Measurements from ENCODE around the gene RELA. TPM values are rescaled to one million over a fixed set of nuclear protein-coding genes. Genes with fewer than 3 reads are reported as not detected.

The RELA gene
- total RNA-seq, 2 donors from 2014 or later, result 58.7 to 68.3 TPM

DNA sequence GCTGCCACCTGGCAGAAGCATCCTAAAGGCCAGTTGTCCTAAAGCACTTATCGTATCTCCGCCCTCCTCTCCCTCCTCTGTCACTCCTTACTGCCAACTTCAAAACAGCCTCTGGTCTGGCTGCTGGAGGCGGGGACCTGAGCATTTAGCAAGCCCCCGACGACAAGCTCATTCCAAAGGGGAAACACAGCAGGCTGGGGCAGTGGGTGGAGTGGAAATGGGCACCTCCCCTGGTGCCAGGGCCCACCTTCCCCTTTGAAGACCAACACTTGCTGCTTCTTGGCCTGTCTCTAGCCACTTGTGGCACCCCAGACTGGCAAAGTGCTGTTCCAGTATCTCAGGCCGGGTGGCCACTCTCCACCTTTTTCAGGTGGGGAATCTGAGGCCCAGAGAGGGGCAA lies 52.3 kb downstream of the RELA start:
- peak overlapping the region; percentile 90 for H3K4me3 ChIP-seq
- H3K4me1 ChIP-seq, result peaks cover 28% of the 10 kb centered on the region
- H3K27ac ChIP-seq, result peak overlapping the region; percentile 32
- TF ChIP-seq CTCF (IDR thresholded peaks at IDR 0.05), result no peak
- H3K9ac ChIP-seq (ENCODE audit: low read depth in 2 of 2, low read length in 2 of 2), result peak overlapping the region in 1 of 2 donors; percentile 51
- no peak for DNase-seq
- H3K36me3 ChIP-seq, result peaks cover 1% of the 10 kb centered on the region
- H3K9me3 ChIP-seq, result no peaks in the 10 kb centered on the region
- intact Hi-C loops (cut with DNase I), result loop anchor here (5.0 kb wide), 1 partner anchor 68 kb away; no protein-coding TSS in a partner anchor
- H3K27me3 ChIP-seq, result no peaks in the 10 kb centered on the region

DNA sequence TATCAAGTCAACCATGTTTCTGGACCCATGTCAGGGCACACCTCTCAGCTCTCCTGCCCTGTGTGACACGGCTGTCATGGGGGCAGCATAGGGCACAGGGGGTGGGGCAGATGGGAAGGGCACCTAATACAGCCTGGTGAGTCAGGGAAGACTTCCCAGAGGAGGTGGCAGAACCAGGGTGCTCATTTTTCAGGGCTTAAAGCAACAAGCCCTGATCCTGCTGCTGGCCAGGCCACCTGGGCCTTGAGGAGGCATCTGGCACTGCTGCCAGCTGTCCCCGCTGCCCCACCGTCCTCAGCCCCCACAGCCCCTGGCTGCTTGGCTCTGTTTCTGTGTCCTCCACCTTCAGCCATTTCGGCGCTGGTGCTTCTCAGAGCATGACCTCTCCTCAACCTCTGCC lies 53.1 kb downstream of the RELA start:
- DNase-seq, result no peak
- H3K27me3 ChIP-seq, result no peaks in the 10 kb centered on the region
- H3K27ac ChIP-seq, result no peak overlapping the region
- no peaks in the 10 kb centered on the region for H3K9me3 ChIP-seq
- H3K36me3 ChIP-seq, result peaks cover 8% of the 10 kb centered on the region
- H3K4me3 ChIP-seq, result no peak overlapping the region
- peaks cover 28% of the 10 kb centered on the region for H3K4me1 ChIP-seq
- H3K9ac ChIP-seq (ENCODE audit: low read depth in 2 of 2, low read length in 2 of 2), result no peak overlapping the region
- intact Hi-C loops (cut with DNase I), result loop anchor here (5.0 kb wide), 1 partner anchor 67 kb away; no protein-coding TSS in a partner anchor
- no peak for TF ChIP-seq CTCF (IDR thresholded peaks at IDR 0.05)

DNA sequence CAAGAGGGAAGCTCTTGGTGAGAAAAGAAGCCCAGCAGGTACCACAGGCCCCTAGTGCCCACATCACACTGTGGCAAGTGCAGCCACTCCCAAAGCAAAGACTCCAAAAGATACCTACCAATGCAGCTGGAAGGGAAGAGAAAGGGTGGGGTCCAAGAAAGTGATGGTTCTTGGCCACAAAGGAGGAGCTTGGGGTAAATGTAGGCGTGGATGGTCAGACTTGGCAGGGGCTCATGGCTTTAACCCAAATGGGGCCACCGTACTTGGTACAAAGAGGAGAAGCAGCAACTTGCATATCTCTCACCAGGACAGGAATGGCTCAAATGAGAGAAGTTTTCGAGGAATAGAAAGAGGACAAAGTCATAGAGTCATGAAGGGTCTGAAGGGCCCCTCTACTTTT lies 53.5 kb downstream of the RELA start:
- Histone ChIP-seq H3K27me3 (no peaks in the 10 kb centered on the region), H3K4me3 (no peak overlapping the region), H3K9ac (ENCODE audit: low read depth in 2 of 2, low read length in 2 of 2) (no peak overlapping the region), H3K27ac (no peak overlapping the region), H3K36me3 (peaks cover 12% of the 10 kb centered on the region), H3K9me3 (no peaks in the 10 kb centered on the region), H3K4me1 (peaks cover 28% of the 10 kb centered on the region)
- intact Hi-C loops (cut with DNase I), result no loop called here
- DNase-seq, result no peak
- no peak for TF ChIP-seq CTCF (IDR thresholded peaks at IDR 0.05)

DNA sequence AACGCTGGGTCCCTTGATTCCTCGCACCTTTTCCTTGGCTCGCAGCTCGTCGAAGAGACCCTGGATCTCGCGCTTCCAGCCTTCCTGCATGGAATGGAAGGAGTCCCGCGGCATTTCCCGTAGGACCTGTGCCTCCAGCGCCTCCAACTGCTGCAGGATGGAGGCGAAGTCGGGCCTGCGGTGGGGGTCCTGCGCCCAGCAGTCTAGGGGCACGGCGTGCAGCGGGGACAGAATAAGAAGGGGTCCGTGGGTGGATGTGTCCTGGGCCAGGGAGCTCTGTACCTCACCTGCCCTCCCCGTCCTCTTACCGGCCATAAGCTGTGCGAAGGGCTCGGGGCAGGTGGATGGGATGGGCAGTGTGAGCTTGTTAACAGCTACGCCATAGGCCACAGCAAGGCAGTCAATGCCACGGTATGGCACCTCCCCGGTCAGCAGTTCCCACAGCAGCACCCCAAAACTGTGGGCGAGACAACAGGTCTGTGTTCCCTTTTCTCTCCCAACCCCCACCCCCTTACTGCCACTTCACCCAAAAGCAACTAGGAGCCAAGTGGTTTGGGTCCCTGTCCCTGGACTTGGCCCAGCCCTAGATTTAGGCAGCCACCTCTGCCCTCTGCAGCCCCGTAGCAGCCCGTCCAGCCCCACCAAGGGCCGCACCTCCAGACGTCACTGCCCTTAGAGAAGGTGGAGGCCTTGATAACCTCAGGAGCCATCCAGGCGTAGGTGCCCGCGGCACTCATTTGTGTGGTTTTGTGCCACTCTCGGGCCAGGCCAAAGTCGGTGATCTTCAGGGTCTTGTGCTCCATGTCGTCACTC lies 54.9 kb downstream of the RELA start:
- no peaks in the 10 kb centered on the region for H3K27me3 ChIP-seq
- intact Hi-C loops (cut with DNase I), result no loop called here
- H3K27ac ChIP-seq, result peak overlapping the region; percentile 22
- no peak for TF ChIP-seq CTCF (IDR thresholded peaks at IDR 0.05)
- no peaks in the 10 kb centered on the region for H3K9me3 ChIP-seq
- H3K36me3 ChIP-seq, result peaks cover 14% of the 10 kb centered on the region
- peaks cover 22% of the 10 kb centered on the region for H3K4me1 ChIP-seq
- DNase-seq, result no peak
- no peak overlapping the region for H3K4me3 ChIP-seq
- H3K9ac ChIP-seq (ENCODE audit: low read depth in 2 of 2, low read length in 2 of 2), result no peak overlapping the region

GRCh38 chr11:65606876-65607613 lies 55.7 kb downstream of the RELA start:
- peak overlapping the region; percentile 62 for H3K27ac ChIP-seq
- H3K4me1 ChIP-seq, result peaks cover 15% of the 10 kb centered on the region
- peak; percentile 95 for DNase-seq
- peak overlapping the region in 1 of 2 donors; percentile 33 for H3K9ac ChIP-seq (ENCODE audit: low read depth in 2 of 2, low read length in 2 of 2)
- H3K4me3 ChIP-seq, result no peak overlapping the region
- no peak for TF ChIP-seq CTCF (IDR thresholded peaks at IDR 0.05)
- peaks cover 14% of the 10 kb centered on the region for H3K36me3 ChIP-seq
- no peaks in the 10 kb centered on the region for H3K27me3 ChIP-seq
- no peaks in the 10 kb centered on the region for H3K9me3 ChIP-seq
- intact Hi-C loops (cut with DNase I), result no loop called here

All from colonic mucosa (tissue), 4 donors.